H1 (cell line): ENCODE measurements around the gene ZDHHC11. TPM values are rescaled to one million over a fixed set of nuclear protein-coding genes. Genes with fewer than 3 reads are reported as not detected.
"Not testable (repeated sequence)": the region's sequence is repeated elsewhere in the genome, so short reads cannot be mapped to it uniquely, and the experiment has no call there.

Experiments used
- CTCF ChIA-PET: fragments of 300-600 bp; sonication (Branson Sonifier 250); formaldehyde crosslinking; loops from one replicate; lab custom pipeline; 2021; ENCODE audit not compliant: partially characterized antibody; lab: Charles Lee
- POLR2A ChIA-PET: fragments of 300-600 bp; sonication (Branson Sonifier 250); formaldehyde crosslinking; loops from one replicate; lab custom pipeline; 2021; ENCODE audit warnings: inconsistent platforms; ENCODE audit not compliant: partially characterized antibody; lab: Charles Lee
- DNase-seq, 2 experiments: peaks; one replicate each; pipeline versions ENCODE4 v3.0.0 to v3.0.0-alpha.2; 2010 to 2022; ENCODE audit warnings: low spot score in 2 of 2, low read depth in 1 of 2, mixed read lengths in 1 of 2
- FAIRE-seq: peaks from 2 replicates; lab custom pipeline; 2011; peaks lifted over from hg19 to GRCh38; lab: Jason Lieb, UNC
- H2AFZ ChIP-seq: 2 replicates; pipeline ENCODE4 v1.8.1; 2012; ENCODE audit warnings: low read length, inconsistent platforms
- H2AK5ac ChIP-seq: 2 replicates; pipeline ENCODE4 v1.6.1; 2013; ENCODE audit warnings: low read depth, low read length
- H2BK120ac ChIP-seq: replicated peaks from 2 replicates; pipeline ENCODE3; 2013; ENCODE audit warnings: low read depth, low read length, inconsistent platforms
- H2BK12ac ChIP-seq: 2 replicates; pipeline ENCODE4 v1.6.1; 2013; ENCODE audit warnings: low read depth, low read length
- H2BK15ac ChIP-seq: 2 replicates; pipeline ENCODE4 v1.6.1; 2013; ENCODE audit warnings: low read length
- H2BK20ac ChIP-seq: 2 replicates; pipeline ENCODE4 v1.6.1; 2013; ENCODE audit warnings: low read length
- H2BK5ac ChIP-seq: 2 replicates; pipeline ENCODE4 v1.6.1; 2013; ENCODE audit warnings: low read depth, low read length
- H3K14ac ChIP-seq: 2 replicates; pipeline ENCODE4 v1.6.1; 2013; ENCODE audit warnings: inconsistent platforms; ENCODE audit not compliant: insufficient read length
- H3K18ac ChIP-seq: 2 replicates; pipeline ENCODE4 v1.6.1; 2013; ENCODE audit warnings: low read length; ENCODE audit errors: extremely low read depth
- H3K23ac ChIP-seq: 2 replicates; pipeline ENCODE4 v1.6.1; 2013; ENCODE audit warnings: inconsistent platforms; ENCODE audit not compliant: insufficient read length
- H3K23me2 ChIP-seq: 2 replicates; pipeline ENCODE4 v1.6.1; 2013; ENCODE audit warnings: low read depth, low read length
- H3K27ac ChIP-seq: 2 replicates; pipeline ENCODE4 v1.6.1; 2011; ENCODE audit warnings: low read depth, low read length, inconsistent platforms
- H3K27me3 ChIP-seq, 4 experiments: replicated peaks in 1 of 4; 1 replicate in 1 of 4; 2 replicates in 3 of 4; pipeline versions ENCODE4 v1.6.1 to v1.8.1; 2011 to 2013; ENCODE audit warnings: low read length in 3 of 4, mild to moderate bottlenecking in 3 of 4, inconsistent platforms in 2 of 4, mixed read lengths in 2 of 4, moderate library complexity in 1 of 4; ENCODE audit not compliant: control insufficient read depth in 3 of 4, insufficient read depth in 3 of 4; ENCODE audit errors: extremely low read depth in 1 of 4
- H3K36me3 ChIP-seq, 4 experiments: 2 replicates each; pipeline versions ENCODE4 v1.6.1 to v1.8.1; 2011 to 2013; ENCODE audit warnings: mild to moderate bottlenecking in 4 of 4, low read length in 3 of 4, moderate library complexity in 2 of 4, control low read depth in 1 of 4, inconsistent platforms in 1 of 4; ENCODE audit not compliant: insufficient read depth in 4 of 4, control insufficient read depth in 2 of 4
- H3K4ac ChIP-seq: replicated peaks from 2 replicates; pipeline ENCODE3; 2013; ENCODE audit warnings: low read length, low read depth, mixed read lengths, inconsistent platforms; ENCODE audit not compliant: insufficient read length
- H3K4me1 ChIP-seq, 4 experiments: replicated peaks in 1 of 4; 1 replicate in 1 of 4; 2 replicates in 3 of 4; pipeline versions ENCODE4 v1.6.1 to v1.8.1; 2011 to 2013; ENCODE audit warnings: low read length in 3 of 4, inconsistent platforms in 2 of 4, mixed read lengths in 1 of 4; ENCODE audit not compliant: insufficient read depth in 4 of 4, control insufficient read depth in 3 of 4
- H3K4me2 ChIP-seq, 2 experiments: 2 replicates each; pipeline versions ENCODE4 v1.6.1 to v1.8.1; 2011 to 2013; ENCODE audit warnings: low read depth in 2 of 2, low read length in 2 of 2, control low read depth in 1 of 2, inconsistent platforms in 1 of 2, mild to moderate bottlenecking in 1 of 2; ENCODE audit not compliant: insufficient read depth in 1 of 2
- H3K4me3 ChIP-seq, 4 experiments: fragments of 200-600, 300-600 bp in 1 of 4; sonication (generic), shearing (Covaris generic), sonication (Bioruptor Twin) in 1 of 4; 2 replicates each; pipeline versions ENCODE4 v1.5.1 to v1.8.1; 2011 to 2016; ENCODE audit warnings: low read length in 4 of 4, low read depth in 3 of 4, control low read depth in 2 of 4, inconsistent platforms in 2 of 4, mild to moderate bottlenecking in 2 of 4, mixed read lengths in 1 of 4, moderate library complexity in 1 of 4; ENCODE audit not compliant: insufficient read depth in 2 of 4; ENCODE audit errors: extremely low read depth in 1 of 4
- H3K56ac ChIP-seq: replicated peaks from 2 replicates; pipeline ENCODE3; 2013; ENCODE audit warnings: low read depth, mild to moderate bottlenecking, mixed read lengths, low read length, inconsistent platforms; ENCODE audit not compliant: insufficient read length
- H3K79me1 ChIP-seq: 2 replicates; pipeline ENCODE4 v1.6.1; 2013; ENCODE audit warnings: low read depth, low read length, control low read depth
- H3K79me2 ChIP-seq, 2 experiments: 2 replicates each; pipeline versions ENCODE4 v1.6.1 to v1.8.1; 2012 to 2013; ENCODE audit warnings: low read length in 2 of 2, mild to moderate bottlenecking in 2 of 2, inconsistent platforms in 1 of 2; ENCODE audit not compliant: insufficient read depth in 2 of 2, control insufficient read depth in 1 of 2
- H3K9ac ChIP-seq, 4 experiments: replicated peaks in 1 of 4; 1 replicate in 1 of 4; 2 replicates in 3 of 4; pipeline versions ENCODE4 v1.6.1 to v1.8.1; 2011 to 2013; ENCODE audit warnings: low read depth in 3 of 4, low read length in 3 of 4, control low read depth in 2 of 4, mild to moderate bottlenecking in 2 of 4, moderate library complexity in 2 of 4, inconsistent platforms in 1 of 4; ENCODE audit errors: extremely low read depth in 1 of 4
- H3K9me3 ChIP-seq, 2 experiments: 2 replicates each; pipeline versions ENCODE4 v1.6.1 to v1.8.1; 2012 to 2013; ENCODE audit warnings: mild to moderate bottlenecking in 2 of 2, moderate library complexity in 2 of 2, control low read depth in 1 of 2, inconsistent platforms in 1 of 2, low read depth in 1 of 2, low read length in 1 of 2, mixed read lengths in 1 of 2; ENCODE audit not compliant: insufficient read depth in 2 of 2
- H4K20me1 ChIP-seq, 2 experiments: replicated peaks in 1 of 2; 2 replicates each; pipeline versions ENCODE3 to v1.8.1; 2011 to 2013; ENCODE audit warnings: inconsistent platforms in 2 of 2, low read length in 2 of 2, mild to moderate bottlenecking in 1 of 2; ENCODE audit not compliant: insufficient read depth in 2 of 2, control insufficient read depth in 1 of 2
- H4K5ac ChIP-seq: 2 replicates; pipeline ENCODE4 v1.6.1; 2013; ENCODE audit warnings: low read length, low read depth, mixed read lengths, inconsistent platforms; ENCODE audit not compliant: insufficient read length
- H4K8ac ChIP-seq: 2 replicates; pipeline ENCODE4 v1.8.0; 2013; ENCODE audit warnings: mild to moderate bottlenecking, moderate library complexity, low read length, inconsistent platforms; ENCODE audit not compliant: insufficient read depth; ENCODE audit errors: extremely low read depth
- H4K91ac ChIP-seq: replicated peaks from 2 replicates; pipeline ENCODE3; 2013; ENCODE audit warnings: low read length, mixed read lengths, inconsistent platforms; ENCODE audit not compliant: insufficient read length
- WGBS, 2 experiments: shearing (Covaris generic) in 1 of 2; methylation state at CpG; one replicate each; pipeline versions ENCODE4 v1.1.6 to v1.1.7; 2013 to 2015; ENCODE audit warnings: low lambda C conversion rate in 2 of 2, mixed read lengths in 2 of 2, inconsistent platforms in 1 of 2, low coverage in 1 of 2, missing lambda C conversion rate in 1 of 2; ENCODE audit not compliant: insufficient replicate concordance in 2 of 2, insufficient coverage in 1 of 2, insufficient read length in 1 of 2; ENCODE audit errors: extremely low coverage in 1 of 2, missing lambda C conversion rate in 1 of 2; 5-methylcytosine and 5-hydroxymethylcytosine counted together
- polyA plus RNA-seq, 7 experiments: library from polyadenylated mRNA; depleted of rRNA in 3 of 7; stranded (reverse) in 5 of 7; unstranded in 2 of 7; fragments of >200 nt in 5 of 7; fragments of 200-250 nt in 2 of 7; gene quantifications; 1 replicate in 5 of 7; 2 replicates in 1 of 7; 4 replicates in 1 of 7; pipeline versions ENCODE4 v1.2.1 to v1.2.3, GENCODE V29; 2011 to 2013; ENCODE audit warnings: missing spikeins in 2 of 7, mixed read lengths in 2 of 7
- total RNA-seq: library from RNA; stranded (reverse); fragmentation: NEBNext Ultra II Directional; extraction: Animal tissue kit (Norgen Biotek cat#: 25700); gene quantifications from 2 replicates; pipeline ENCODE4 v1.2.1, GENCODE V29; 2021

Gene ZDHHC11
- total and polyA plus RNA-seq, 2 of the 8 experiments (the other 6 are each of a cell fraction or from before 2014, with no cell fraction given): 4.7 to 16.6 TPM

DNA sequence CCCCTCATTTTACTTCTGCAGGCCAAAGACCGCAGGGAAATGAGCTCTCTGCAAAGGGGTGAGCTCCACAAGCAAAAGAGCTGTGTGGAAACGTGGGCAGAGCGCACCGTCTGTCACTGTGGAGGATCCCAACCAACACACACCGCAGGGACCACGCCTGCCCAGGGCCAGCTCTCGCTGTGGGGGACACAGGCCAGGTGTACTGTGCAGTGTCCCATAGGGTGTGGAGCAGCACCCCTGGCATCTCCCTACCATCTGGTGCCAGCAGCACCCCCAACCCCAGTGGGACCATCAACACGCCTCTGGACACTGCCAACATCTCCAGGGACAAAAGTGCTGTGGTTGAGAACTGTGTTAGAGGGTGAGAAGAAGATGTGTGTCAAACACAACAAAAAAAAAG lies 27.9 kb upstream of the ZDHHC11 start:
- not testable (repeated sequence) for H4K91ac ChIP-seq
- CTCF ChIA-PET: interaction anchor here (1.0 to 1.1 kb wide), 2 partner anchors 9 to 112 kb away, joined by 3 read pairs; no protein-coding TSS in a partner anchor
- WGBS, 2 experiments: no CpG with 5 or more reads among the region's 8 CpGs

More for the DNA sequence above, 27.9 kb upstream of the ZDHHC11 start:
- H3K79me1 ChIP-seq: peaks cover 24% of the 10 kb centered on the region
- H3K4me3 ChIP-seq, H4K8ac ChIP-seq, H3K27ac ChIP-seq, H3K4ac ChIP-seq, H3K23ac ChIP-seq, H3K23me2 ChIP-seq, H3K9me3 ChIP-seq, H2BK20ac ChIP-seq, H3K4me1 ChIP-seq, H2AFZ ChIP-seq, FAIRE-seq, H2BK12ac ChIP-seq, POLR2A ChIA-PET, H2BK5ac ChIP-seq, H2AK5ac ChIP-seq, H3K4me2 ChIP-seq, H2BK120ac ChIP-seq, H3K56ac ChIP-seq, H3K9ac ChIP-seq, H3K14ac ChIP-seq, H3K27me3 ChIP-seq, H2BK15ac ChIP-seq, H4K5ac ChIP-seq, DNase-seq, H3K18ac ChIP-seq: not testable (repeated sequence)
- peaks cover 0 to 27% of the 10 kb centered on the region in 2 experiments; a peak in 3 of 4 replicates for H3K79me2 ChIP-seq
- peaks cover 11 to 37% of the 10 kb centered on the region in 2 experiments for H4K20me1 ChIP-seq
- H3K36me3 ChIP-seq: peaks cover 24 to 65% (median 62%) of the 10 kb centered on the region in 4 experiments
